ENCODE measurements around the gene RNF25. TPM values are rescaled to one million over a fixed set of nuclear protein-coding genes. Genes with fewer than 3 reads are reported as not detected.

Gene RNF25
- polyA plus RNA-seq, 1 donor (not counting 4 experiments of a cell fraction or from before 2014, with no cell fraction given), result 82.5 TPM

- Histone ChIP-seq H3K9me1 (ENCODE audit: control insufficient read depth, extremely low read depth, insufficient read depth, low read length) (no peaks in the 10 kb centered on the region), H3K27ac (ENCODE audit: control insufficient read depth, insufficient read depth, low read length) (peak overlapping the region; percentile 38), H2AFZ (ENCODE audit: control insufficient read depth, low read length) (no peak overlapping the region), H3K79me2 (ENCODE audit: control insufficient read depth, insufficient read depth, low read length) (peaks cover 87% of the 10 kb centered on the region), H3K9me3 (ENCODE audit: control insufficient read depth, low read depth, low read length) (no peaks in the 10 kb centered on the region), H3K36me3 (ENCODE audit: control insufficient read depth in 2 of 2, extremely low read depth in 1 of 2, insufficient read depth in 2 of 2, low read length in 2 of 2) (peaks cover 2 to 13% of the 10 kb centered on the region in 2 experiments), H4K20me1 (ENCODE audit: control insufficient read depth, extremely low read depth, insufficient read depth, low read length) (no peaks in the 10 kb centered on the region), H3K4me1 (ENCODE audit: control insufficient read depth, extremely low read depth, insufficient read depth, low read length) (peaks cover 27% of the 10 kb centered on the region), H3K4me2 (ENCODE audit: control insufficient read depth, extremely low read depth, insufficient read depth, low read depth, low read length) (no peak overlapping the region), H3K9ac (ENCODE audit: control insufficient read depth, extremely low read depth, insufficient read depth, low read length) (no peak overlapping the region), H3K4me3 (ENCODE audit: control insufficient read depth in 2 of 3, extremely low read depth in 1 of 3, insufficient read depth in 2 of 3, low read depth in 1 of 3, low read length in 3 of 3) (no peak overlapping the region), H3K27me3 (ENCODE audit: control insufficient read depth, extremely low read depth, insufficient read depth, low read length) (no peaks in the 10 kb centered on the region)
- FAIRE-seq (no peak), DNase-seq (ENCODE audit: low read depth, low spot score) (no peak)
- dilution Hi-C loops (cut with MboI; ENCODE audit: extremely low pct_ligation_motif_present, low sequenced_read_pairs), result no loop called here
- TF ChIP-seq EZH2 (IDR thresholded peaks at IDR 0.05; ENCODE audit: low read length), result no peak
- TF ChIP-seq, protein P1, sequence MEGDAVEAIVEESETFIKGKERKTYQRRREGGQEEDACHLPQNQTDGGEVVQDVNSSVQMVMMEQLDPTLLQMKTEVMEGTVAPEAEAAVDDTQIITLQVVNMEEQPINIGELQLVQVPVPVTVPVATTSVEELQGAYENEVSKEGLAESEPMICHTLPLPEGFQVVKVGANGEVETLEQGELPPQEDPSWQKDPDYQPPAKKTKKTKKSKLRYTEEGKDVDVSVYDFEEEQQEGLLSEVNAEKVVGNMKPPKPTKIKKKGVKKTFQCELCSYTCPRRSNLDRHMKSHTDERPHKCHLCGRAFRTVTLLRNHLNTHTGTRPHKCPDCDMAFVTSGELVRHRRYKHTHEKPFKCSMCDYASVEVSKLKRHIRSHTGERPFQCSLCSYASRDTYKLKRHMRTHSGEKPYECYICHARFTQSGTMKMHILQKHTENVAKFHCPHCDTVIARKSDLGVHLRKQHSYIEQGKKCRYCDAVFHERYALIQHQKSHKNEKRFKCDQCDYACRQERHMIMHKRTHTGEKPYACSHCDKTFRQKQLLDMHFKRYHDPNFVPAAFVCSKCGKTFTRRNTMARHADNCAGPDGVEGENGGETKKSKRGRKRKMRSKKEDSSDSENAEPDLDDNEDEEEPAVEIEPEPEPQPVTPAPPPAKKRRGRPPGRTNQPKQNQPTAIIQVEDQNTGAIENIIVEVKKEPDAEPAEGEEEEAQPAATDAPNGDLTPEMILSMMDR (optimal IDR thresholded peaks at IDR 0.05 in 1 of 3, IDR thresholded peaks at IDR 0.05 in 1 of 3, conservative IDR thresholded peaks at IDR 0.05 in 1 of 3; ENCODE audit: extremely low read depth in 1 of 3, insufficient read depth in 2 of 3, low read length in 3 of 3), result no peak
Measured at GRCh38 chr2:218716070-218716469, 44.3 kb upstream of the RNF25 start.

GRCh38 chr2:218713922-218714321 is 42.1 kb upstream of the RNF25 start:
- Histone ChIP-seq H3K4me2 (ENCODE audit: control insufficient read depth, extremely low read depth, insufficient read depth, low read depth, low read length) (no peak overlapping the region), H3K36me3 (ENCODE audit: control insufficient read depth in 2 of 2, extremely low read depth in 1 of 2, insufficient read depth in 2 of 2, low read length in 2 of 2) (peaks cover 0 to 9% of the 10 kb centered on the region in 2 experiments), H3K9me3 (ENCODE audit: control insufficient read depth, low read depth, low read length) (no peaks in the 10 kb centered on the region), H3K4me1 (ENCODE audit: control insufficient read depth, extremely low read depth, insufficient read depth, low read length) (peaks cover 27% of the 10 kb centered on the region), H2AFZ (ENCODE audit: control insufficient read depth, low read length) (no peak overlapping the region), H3K27ac (ENCODE audit: control insufficient read depth, insufficient read depth, low read length) (no peak overlapping the region), H3K27me3 (ENCODE audit: control insufficient read depth, extremely low read depth, insufficient read depth, low read length) (no peaks in the 10 kb centered on the region), H3K9me1 (ENCODE audit: control insufficient read depth, extremely low read depth, insufficient read depth, low read length) (no peaks in the 10 kb centered on the region), H3K4me3 (ENCODE audit: control insufficient read depth in 2 of 3, extremely low read depth in 1 of 3, insufficient read depth in 2 of 3, low read depth in 1 of 3, low read length in 3 of 3) (no peak overlapping the region), H3K79me2 (ENCODE audit: control insufficient read depth, insufficient read depth, low read length) (peaks cover 71% of the 10 kb centered on the region), H4K20me1 (ENCODE audit: control insufficient read depth, extremely low read depth, insufficient read depth, low read length) (no peaks in the 10 kb centered on the region), H3K9ac (ENCODE audit: control insufficient read depth, extremely low read depth, insufficient read depth, low read length) (no peak overlapping the region)
- TF ChIP-seq, protein P1 (optimal IDR thresholded peaks at IDR 0.05 in 1 of 3, IDR thresholded peaks at IDR 0.05 in 1 of 3, conservative IDR thresholded peaks at IDR 0.05 in 1 of 3; ENCODE audit: extremely low read depth in 1 of 3, insufficient read depth in 2 of 3, low read length in 3 of 3), result no peak
- no peak for TF ChIP-seq EZH2 (IDR thresholded peaks at IDR 0.05; ENCODE audit: low read length)
- DNase-seq (ENCODE audit: low read depth, low spot score) (no peak), FAIRE-seq (no peak)
- dilution Hi-C loops (cut with MboI; ENCODE audit: extremely low pct_ligation_motif_present, low sequenced_read_pairs), result no loop called here
